HepG2 (cell line): Measurements from ENCODE around the gene ARID1A. TPM values are rescaled to one million over a fixed set of nuclear protein-coding genes. Genes with fewer than 3 reads are reported as not detected.

Experiments used
- EP300 ChIP-seq, 3 experiments: sonication (generic) in 1 of 3; formaldehyde crosslinking in 1 of 3; IDR thresholded peaks; 2 replicates each; pipeline versions ENCODE4 v1.5.1 to v1.6.1; 2011 to 2020; ENCODE audit warnings: low read depth in 2 of 3, low read length in 2 of 3, borderline replicate concordance in 1 of 3, improper control_type of control experiment in 1 of 3, mild to moderate bottlenecking in 1 of 3, missing genetic modification reagents in 1 of 3, moderate library complexity in 1 of 3
- ETV5 ChIP-seq: IDR thresholded peaks from 2 replicates; pipeline ENCODE4 v1.6.1; 2018; ENCODE audit warnings: missing biosample characterization, missing genetic modification reagents, inconsistent platforms, borderline replicate concordance
- FOXK1 ChIP-seq: sonication (generic); formaldehyde crosslinking; IDR thresholded peaks from 2 replicates; pipeline ENCODE4 v1.4.0; 2020; ENCODE audit warnings: low read depth, missing genetic modification reagents, borderline replicate concordance
- GABPB1 ChIP-seq: IDR thresholded peaks from 2 replicates; pipeline ENCODE4 v1.6.1; 2016; ENCODE audit warnings: mild to moderate bottlenecking, missing genetic modification reagents, moderate library complexity, missing compliant biosample characterization
- GFI1 ChIP-seq: sonication (generic); formaldehyde crosslinking; IDR thresholded peaks from 2 replicates; pipeline ENCODE4 v1.5.0; 2020; ENCODE audit warnings: missing genetic modification reagents, mild to moderate bottlenecking, borderline replicate concordance
- HMG20A ChIP-seq: IDR thresholded peaks from 2 replicates; pipeline ENCODE4 v1.6.1; 2016; ENCODE audit warnings: borderline replicate concordance
- HMGA1 ChIP-seq: sonication (generic); formaldehyde crosslinking; conservative IDR thresholded peaks from 2 replicates; pipeline ENCODE4 v1.4.0; 2020; ENCODE audit warnings: missing genetic modification reagents
- KAT8 ChIP-seq: IDR thresholded peaks from 2 replicates; pipeline ENCODE4 v1.6.1; 2016; ENCODE audit warnings: missing genetic modification reagents, missing compliant biosample characterization
- MEF2D ChIP-seq: sonication (generic); formaldehyde crosslinking; IDR thresholded peaks from 2 replicates; pipeline ENCODE4 v1.5.1; 2020; ENCODE audit warnings: mild to moderate bottlenecking, missing genetic modification reagents
- TFDP1 ChIP-seq: IDR thresholded peaks from 2 replicates; pipeline ENCODE4 v1.6.1; 2016; ENCODE audit warnings: missing compliant biosample characterization, missing genetic modification reagents, borderline replicate concordance
- TRIM22 ChIP-seq: fragments of 450-650 bp; IDR thresholded peaks from 2 replicates; pipeline ENCODE4 v1.6.1; 2017
- ZNF432 ChIP-seq: sonication (generic); formaldehyde crosslinking; IDR thresholded peaks from 2 replicates; pipeline ENCODE4 v1.5.0; 2020; ENCODE audit warnings: missing genetic modification reagents, mild to moderate bottlenecking, borderline replicate concordance
- ZNF468 ChIP-seq: sonication (generic); formaldehyde crosslinking; IDR thresholded peaks from 2 replicates; pipeline ENCODE4 v1.8.0; 2022; ENCODE audit warnings: mild to moderate bottlenecking, moderate library complexity, missing genetic modification reagents
- ZNF484 ChIP-seq: sonication (generic); formaldehyde crosslinking; IDR thresholded peaks from 2 replicates; pipeline ENCODE4 v1.5.1; 2020; ENCODE audit warnings: mild to moderate bottlenecking, low read depth, missing genetic modification reagents, borderline replicate concordance
- ZNF503 ChIP-seq: sonication (generic); formaldehyde crosslinking; IDR thresholded peaks from 2 replicates; pipeline ENCODE4 v1.4.0; 2020; ENCODE audit warnings: missing genetic modification reagents
- ZNF567 ChIP-seq: sonication (generic); formaldehyde crosslinking; IDR thresholded peaks from 2 replicates; pipeline ENCODE4 v1.8.1; 2023; ENCODE audit warnings: mild to moderate bottlenecking, missing genetic modification reagents, borderline replicate concordance
- ZNF7 ChIP-seq: IDR thresholded peaks from 2 replicates; pipeline ENCODE4 v1.6.1; 2016; ENCODE audit warnings: missing biosample characterization, missing genetic modification reagents
- ZNF747 ChIP-seq: sonication (generic); formaldehyde crosslinking; IDR thresholded peaks from 2 replicates; pipeline ENCODE4 v1.8.1; 2023; ENCODE audit warnings: missing genetic modification reagents, mild to moderate bottlenecking, borderline replicate concordance
- polyA plus RNA-seq, 8 experiments: library from polyadenylated mRNA; depleted of rRNA in 3 of 8; stranded (reverse) in 7 of 8; unstranded in 1 of 8; fragments of >200 nt; fragmentation: Illumina TruSeq in 4 of 8; extraction: Trizol in 4 of 8; gene quantifications; 2 replicates each; pipeline versions ENCODE4 v1.2.1 to v1.2.3, GENCODE V29; 2011 to 2016; ENCODE audit warnings: low read depth in 4 of 8, missing spikeins in 1 of 8, mixed read lengths in 1 of 8; ENCODE audit not compliant: insufficient read depth in 1 of 8
- total RNA-seq, 5 experiments: library from RNA; depleted of rRNA; stranded (reverse); fragments of >200 nt; fragmentation: Illumina TruSeq; extraction: Trizol; gene quantifications; 2 replicates each; pipeline ENCODE4 v1.2.3, GENCODE V29; 2016; ENCODE audit warnings: low read depth in 1 of 5
- TF ChIP-seq, protein P1 (sequence below), 2 experiments: sonication (generic) in 1 of 2; formaldehyde crosslinking in 1 of 2; IDR thresholded peaks; 2 replicates each; pipeline versions ENCODE4 v1.5.1 to v1.6.1; 2011 to 2020; ENCODE audit warnings: borderline replicate concordance in 1 of 2, low read depth in 1 of 2, low read length in 1 of 2, mild to moderate bottlenecking in 1 of 2, missing genetic modification reagents in 1 of 2, moderate library complexity in 1 of 2
- TF ChIP-seq, protein P2 (sequence below): sonication (generic); formaldehyde crosslinking; IDR thresholded peaks from 2 replicates; pipeline ENCODE4 v1.4.0; 2020; ENCODE audit warnings: low read depth, mild to moderate bottlenecking, missing genetic modification reagents

ARID1A gene
- total and polyA plus RNA-seq, 2 of the 13 experiments (the other 11 are each of a cell fraction or from before 2014, with no cell fraction given) = 11.9 to 15.9 TPM

DNA sequence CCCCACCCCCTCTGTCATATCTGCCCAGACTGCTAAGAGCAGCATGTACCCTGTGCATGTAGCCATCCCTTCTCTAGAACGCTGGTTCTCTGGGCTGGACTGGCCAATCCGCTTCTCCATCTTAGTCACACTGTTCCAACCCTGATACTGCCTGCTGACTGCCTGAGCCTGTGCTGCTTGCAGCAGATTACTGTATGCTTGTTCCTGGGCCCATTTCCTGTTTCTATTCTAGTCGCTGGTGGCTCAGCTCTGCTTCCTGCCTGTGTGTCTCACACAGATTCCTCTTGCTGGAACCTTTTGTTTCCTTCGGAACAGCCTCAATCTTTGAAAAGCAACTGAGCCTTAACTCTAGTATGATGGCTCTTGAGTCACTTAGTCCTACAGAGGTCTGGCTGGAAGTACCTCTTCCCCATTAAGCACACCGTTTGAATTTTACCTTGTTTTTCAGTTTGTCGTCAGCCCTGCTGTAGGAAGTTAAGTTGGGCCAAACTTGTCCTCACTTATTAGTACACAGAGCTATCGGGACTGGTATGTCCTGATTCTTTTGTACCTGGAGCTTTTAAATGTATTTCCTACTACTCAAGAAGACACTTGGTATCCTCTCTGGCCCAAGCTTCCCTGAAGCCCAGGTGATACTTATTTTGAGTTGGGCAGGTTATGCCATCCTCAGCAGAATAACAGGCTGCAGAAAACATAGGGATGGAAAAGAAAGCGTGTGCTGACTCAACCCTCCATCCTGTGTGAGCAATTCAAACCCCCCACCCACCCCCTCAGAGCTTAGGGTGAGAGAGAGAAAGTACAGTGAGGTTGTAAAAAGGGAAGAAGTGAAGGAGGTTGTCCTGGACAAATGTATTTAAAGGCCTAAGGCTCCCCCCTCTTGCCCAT lies 48.5 kb downstream of the ARID1A start (continued):
- TF ChIP-seq HMG20A = no peak
- no peak for TF ChIP-seq HMGA1 (CRISPR knock-in tag)
- TF ChIP-seq, protein P1, sequence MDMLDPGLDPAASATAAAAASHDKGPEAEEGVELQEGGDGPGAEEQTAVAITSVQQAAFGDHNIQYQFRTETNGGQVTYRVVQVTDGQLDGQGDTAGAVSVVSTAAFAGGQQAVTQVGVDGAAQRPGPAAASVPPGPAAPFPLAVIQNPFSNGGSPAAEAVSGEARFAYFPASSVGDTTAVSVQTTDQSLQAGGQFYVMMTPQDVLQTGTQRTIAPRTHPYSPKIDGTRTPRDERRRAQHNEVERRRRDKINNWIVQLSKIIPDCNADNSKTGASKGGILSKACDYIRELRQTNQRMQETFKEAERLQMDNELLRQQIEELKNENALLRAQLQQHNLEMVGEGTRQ (IDR thresholded peaks at IDR 0.05; ENCODE audit: low read depth, low read length) = no peak
- TF ChIP-seq, protein P1 (CRISPR knock-in tag; IDR thresholded peaks at IDR 0.05; ENCODE audit: borderline replicate concordance) = no peak
- no peak for TF ChIP-seq EP300 (IDR thresholded peaks at IDR 0.05; ENCODE audit: low read depth in 2 of 2, low read length in 2 of 2)
- TF ChIP-seq EP300 (CRISPR knock-in tag; IDR thresholded peaks at IDR 0.05; ENCODE audit: borderline replicate concordance) = no peak
- peak; percentile 34; the same call in 1 of the 2 replicates for TF ChIP-seq FOXK1 (CRISPR knock-in tag)
- TF ChIP-seq TRIM22 = no peak
- TF ChIP-seq ETV5 (CRISPR knock-in tag) = peak; percentile 88; the same call in 1 of the 2 replicates
- TF ChIP-seq ZNF7 (CRISPR knock-in tag) = peak; percentile 99
- TF ChIP-seq ZNF468 (CRISPR knock-in tag) = no peak
- no peak for TF ChIP-seq ZNF747
- TF ChIP-seq ZNF484 (CRISPR knock-in tag) = no peak
- no peak for TF ChIP-seq KAT8 (CRISPR knock-in tag)
- TF ChIP-seq ZNF567 (CRISPR knock-in tag) = 0 out of 2 replicates have a peak, but pooled peaks have one; percentile 26
- no peak for TF ChIP-seq ZNF432 (CRISPR knock-in tag)
- TF ChIP-seq, protein P2, sequence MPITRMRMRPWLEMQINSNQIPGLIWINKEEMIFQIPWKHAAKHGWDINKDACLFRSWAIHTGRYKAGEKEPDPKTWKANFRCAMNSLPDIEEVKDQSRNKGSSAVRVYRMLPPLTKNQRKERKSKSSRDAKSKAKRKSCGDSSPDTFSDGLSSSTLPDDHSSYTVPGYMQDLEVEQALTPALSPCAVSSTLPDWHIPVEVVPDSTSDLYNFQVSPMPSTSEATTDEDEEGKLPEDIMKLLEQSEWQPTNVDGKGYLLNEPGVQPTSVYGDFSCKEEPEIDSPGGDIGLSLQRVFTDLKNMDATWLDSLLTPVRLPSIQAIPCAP (CRISPR knock-in tag) = no peak
- peak; percentile 66 for TF ChIP-seq GABPB1 (CRISPR knock-in tag)
- TF ChIP-seq ZNF503 (CRISPR knock-in tag) = no peak
- TF ChIP-seq MEF2D = peak; percentile 92; the same call in 1 of the 2 replicates
- TF ChIP-seq TFDP1 = no peak
- TF ChIP-seq GFI1 = no peak
